ENCODE data around the gene P2RX6. TPM values are rescaled to one million over a fixed set of nuclear protein-coding genes. Genes with fewer than 3 reads are reported as not detected.

P2RX6 gene
- total RNA-seq, 1 donor from 2014 or later = 1.5 TPM

- peaks cover 7% of the 10 kb centered on the region for H3K9me3 Mint-ChIP-seq (ENCODE audit: unreplicated experiment)
- no peak for DNase-seq
- TF ChIP-seq, protein P1, sequence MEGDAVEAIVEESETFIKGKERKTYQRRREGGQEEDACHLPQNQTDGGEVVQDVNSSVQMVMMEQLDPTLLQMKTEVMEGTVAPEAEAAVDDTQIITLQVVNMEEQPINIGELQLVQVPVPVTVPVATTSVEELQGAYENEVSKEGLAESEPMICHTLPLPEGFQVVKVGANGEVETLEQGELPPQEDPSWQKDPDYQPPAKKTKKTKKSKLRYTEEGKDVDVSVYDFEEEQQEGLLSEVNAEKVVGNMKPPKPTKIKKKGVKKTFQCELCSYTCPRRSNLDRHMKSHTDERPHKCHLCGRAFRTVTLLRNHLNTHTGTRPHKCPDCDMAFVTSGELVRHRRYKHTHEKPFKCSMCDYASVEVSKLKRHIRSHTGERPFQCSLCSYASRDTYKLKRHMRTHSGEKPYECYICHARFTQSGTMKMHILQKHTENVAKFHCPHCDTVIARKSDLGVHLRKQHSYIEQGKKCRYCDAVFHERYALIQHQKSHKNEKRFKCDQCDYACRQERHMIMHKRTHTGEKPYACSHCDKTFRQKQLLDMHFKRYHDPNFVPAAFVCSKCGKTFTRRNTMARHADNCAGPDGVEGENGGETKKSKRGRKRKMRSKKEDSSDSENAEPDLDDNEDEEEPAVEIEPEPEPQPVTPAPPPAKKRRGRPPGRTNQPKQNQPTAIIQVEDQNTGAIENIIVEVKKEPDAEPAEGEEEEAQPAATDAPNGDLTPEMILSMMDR (IDR thresholded peaks at IDR 0.05; ENCODE audit: partially characterized antibody, unreplicated experiment) = no peak
- peaks cover 7% of the 10 kb centered on the region for H3K27me3 Mint-ChIP-seq (ENCODE audit: unreplicated experiment)
- peaks cover 7% of the 10 kb centered on the region for H3K4me1 Mint-ChIP-seq (ENCODE audit: low read depth, unreplicated experiment)
- no peaks in the 10 kb centered on the region for H3K36me3 Mint-ChIP-seq (ENCODE audit: unreplicated experiment)
- no peak overlapping the region for H3K4me3 Mint-ChIP-seq (ENCODE audit: unreplicated experiment)
- H3K27ac Mint-ChIP-seq (ENCODE audit: unreplicated experiment) = no peak overlapping the region
These were observed 29.2 kb upstream of the P2RX6 start for GRCh38 chr22:20985720-20986119.

DNA sequence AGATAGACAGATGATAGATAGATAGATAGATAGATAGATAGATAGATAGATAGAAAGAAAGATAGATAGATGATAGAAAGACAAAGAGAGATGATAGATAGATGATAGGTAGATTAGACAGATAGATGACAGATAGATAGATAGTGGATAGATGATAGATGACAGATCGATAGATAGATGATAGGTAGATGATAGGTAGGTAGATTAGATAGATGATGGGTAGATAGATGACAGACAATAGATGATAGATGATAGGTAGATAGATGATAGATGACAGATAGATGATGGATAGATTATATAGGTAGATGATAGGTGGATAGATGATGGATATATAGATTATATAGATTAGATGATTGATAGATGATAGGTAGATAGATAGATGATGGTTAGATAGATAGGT is 28.6 kb upstream of the P2RX6 start:
- Mint-ChIP-seq H3K36me3 (ENCODE audit: unreplicated experiment) (no peaks in the 10 kb centered on the region), H3K4me3 (ENCODE audit: unreplicated experiment) (no peak overlapping the region)

DNA sequence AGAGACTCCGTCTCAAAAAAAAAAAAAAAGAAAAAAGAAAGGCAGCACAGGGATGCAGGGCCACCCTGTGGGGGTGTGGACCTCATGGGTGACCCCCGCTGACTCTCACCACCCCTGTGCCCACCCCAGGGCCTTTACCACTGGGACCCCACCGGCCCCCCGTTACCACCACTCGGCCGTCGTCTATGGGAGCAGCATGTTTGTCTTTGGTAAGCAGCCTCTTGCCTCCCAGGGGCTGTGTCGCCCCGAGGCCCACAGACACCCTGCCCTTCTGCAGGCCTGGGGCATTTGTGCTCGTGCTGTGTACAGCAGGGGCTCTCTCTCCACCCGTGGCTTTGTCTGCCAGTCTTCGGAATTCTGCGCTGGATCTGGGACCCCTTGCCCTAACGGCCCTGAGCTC is 27.6 kb upstream of the P2RX6 start:
- TF ChIP-seq, protein P1 (IDR thresholded peaks at IDR 0.05; ENCODE audit: partially characterized antibody, unreplicated experiment) = no peak
- no peak for DNase-seq
- H3K36me3 Mint-ChIP-seq (ENCODE audit: unreplicated experiment) = no peaks in the 10 kb centered on the region
- no peak overlapping the region for H3K4me3 Mint-ChIP-seq (ENCODE audit: unreplicated experiment)
- H3K27me3 Mint-ChIP-seq (ENCODE audit: unreplicated experiment) = peaks cover 3% of the 10 kb centered on the region
- H3K4me1 Mint-ChIP-seq (ENCODE audit: low read depth, unreplicated experiment) = peaks cover 4% of the 10 kb centered on the region
- H3K9me3 Mint-ChIP-seq (ENCODE audit: unreplicated experiment) = peaks cover 4% of the 10 kb centered on the region
- no peak overlapping the region for H3K27ac Mint-ChIP-seq (ENCODE audit: unreplicated experiment)

More for the DNA sequence above, 28.6 kb upstream of the P2RX6 start:
- Mint-ChIP-seq H3K9me3 (ENCODE audit: unreplicated experiment) (peaks cover 6% of the 10 kb centered on the region), H3K27me3 (ENCODE audit: unreplicated experiment) (peaks cover 5% of the 10 kb centered on the region), H3K4me1 (ENCODE audit: low read depth, unreplicated experiment) (peaks cover 5% of the 10 kb centered on the region), H3K27ac (ENCODE audit: unreplicated experiment) (no peak overlapping the region)
- TF ChIP-seq, protein P1 (IDR thresholded peaks at IDR 0.05; ENCODE audit: partially characterized antibody, unreplicated experiment) = no peak
- DNase-seq = no peak

- no peak overlapping the region for H3K27ac Mint-ChIP-seq (ENCODE audit: unreplicated experiment)
- no peaks in the 10 kb centered on the region for H3K36me3 Mint-ChIP-seq (ENCODE audit: unreplicated experiment)
- DNase-seq = no peak
- H3K4me1 Mint-ChIP-seq (ENCODE audit: low read depth, unreplicated experiment) = peaks cover 3% of the 10 kb centered on the region
- H3K4me3 Mint-ChIP-seq (ENCODE audit: unreplicated experiment) = no peak overlapping the region
- H3K9me3 Mint-ChIP-seq (ENCODE audit: unreplicated experiment) = peaks cover 2% of the 10 kb centered on the region
- TF ChIP-seq, protein P1 (IDR thresholded peaks at IDR 0.05; ENCODE audit: partially characterized antibody, unreplicated experiment) = no peak
- H3K27me3 Mint-ChIP-seq (ENCODE audit: unreplicated experiment) = peaks cover 3% of the 10 kb centered on the region
These were observed 26.2 kb upstream of the P2RX6 start for GRCh38 chr22:20988573-20989322.

- Mint-ChIP-seq H3K27me3 (ENCODE audit: unreplicated experiment) (peaks cover 3% of the 10 kb centered on the region), H3K36me3 (ENCODE audit: unreplicated experiment) (no peaks in the 10 kb centered on the region), H3K9me3 (ENCODE audit: unreplicated experiment) (peaks cover 2% of the 10 kb centered on the region), H3K27ac (ENCODE audit: unreplicated experiment) (no peak overlapping the region), H3K4me3 (ENCODE audit: unreplicated experiment) (no peak overlapping the region), H3K4me1 (ENCODE audit: low read depth, unreplicated experiment) (no peaks in the 10 kb centered on the region)
- DNase-seq = no peak
- TF ChIP-seq, protein P1 (IDR thresholded peaks at IDR 0.05; ENCODE audit: partially characterized antibody, unreplicated experiment) = no peak
These were observed 25.4 kb upstream of the P2RX6 start for GRCh38 chr22:20989323-20990138.

Data from glutamatergic neuron (in vitro differentiated cells).